SJCRH30 (cell line): ENCODE results near the gene THAP4. TPM values are rescaled to one million over a fixed set of nuclear protein-coding genes. Genes with fewer than 3 reads are reported as not detected.
"Not testable (repeated sequence)": the region's sequence is repeated elsewhere in the genome, so short reads cannot be mapped to it uniquely, and the experiment has no call there.

Experiments used
- DNase-seq, 2 experiments: peaks; one replicate each; pipeline ENCODE4 v3.0.0-alpha.2; 2015 to 2020
- H3K27ac ChIP-seq: fragments of 250-450 bp; sonication (Bioruptor Pico); 2 replicates; pipeline ENCODE4 v1.5.1; 2020; ENCODE audit warnings: mild to moderate bottlenecking, moderate library complexity
- H3K27me3 ChIP-seq: fragments of 250-450 bp; sonication (Bioruptor Pico); 2 replicates; pipeline ENCODE4 v1.5.1; 2020; ENCODE audit warnings: mild to moderate bottlenecking, moderate library complexity
- H3K36me3 ChIP-seq: fragments of 250-450 bp; sonication (Bioruptor Pico); 2 replicates; pipeline ENCODE4 v1.5.1; 2020; ENCODE audit warnings: mild to moderate bottlenecking, moderate library complexity
- H3K4me1 ChIP-seq: fragments of 250-450 bp; sonication (Bioruptor Pico); 2 replicates; pipeline ENCODE4 v1.5.1; 2020; ENCODE audit warnings: mild to moderate bottlenecking, moderate library complexity
- H3K4me3 ChIP-seq: fragments of 250-450 bp; sonication (Bioruptor Pico); 2 replicates; pipeline ENCODE4 v1.5.1; 2020; ENCODE audit warnings: mild to moderate bottlenecking, moderate library complexity
- H3K9me3 ChIP-seq: fragments of 250-450 bp; sonication (Bioruptor Pico); replicated peaks from 2 replicates; pipeline ENCODE4 v1.5.1; 2020; ENCODE audit warnings: mild to moderate bottlenecking, moderate library complexity
- total RNA-seq: library from RNA; depleted of rRNA; stranded (reverse); fragments of >200 nt; shearing (Covaris generic); gene quantifications from 2 replicates; pipeline ENCODE4 v1.2.3, GENCODE V29; 2014

The THAP4 gene
- total RNA-seq, 1 experiment from 2014 or later: 48.9 TPM

DNA sequence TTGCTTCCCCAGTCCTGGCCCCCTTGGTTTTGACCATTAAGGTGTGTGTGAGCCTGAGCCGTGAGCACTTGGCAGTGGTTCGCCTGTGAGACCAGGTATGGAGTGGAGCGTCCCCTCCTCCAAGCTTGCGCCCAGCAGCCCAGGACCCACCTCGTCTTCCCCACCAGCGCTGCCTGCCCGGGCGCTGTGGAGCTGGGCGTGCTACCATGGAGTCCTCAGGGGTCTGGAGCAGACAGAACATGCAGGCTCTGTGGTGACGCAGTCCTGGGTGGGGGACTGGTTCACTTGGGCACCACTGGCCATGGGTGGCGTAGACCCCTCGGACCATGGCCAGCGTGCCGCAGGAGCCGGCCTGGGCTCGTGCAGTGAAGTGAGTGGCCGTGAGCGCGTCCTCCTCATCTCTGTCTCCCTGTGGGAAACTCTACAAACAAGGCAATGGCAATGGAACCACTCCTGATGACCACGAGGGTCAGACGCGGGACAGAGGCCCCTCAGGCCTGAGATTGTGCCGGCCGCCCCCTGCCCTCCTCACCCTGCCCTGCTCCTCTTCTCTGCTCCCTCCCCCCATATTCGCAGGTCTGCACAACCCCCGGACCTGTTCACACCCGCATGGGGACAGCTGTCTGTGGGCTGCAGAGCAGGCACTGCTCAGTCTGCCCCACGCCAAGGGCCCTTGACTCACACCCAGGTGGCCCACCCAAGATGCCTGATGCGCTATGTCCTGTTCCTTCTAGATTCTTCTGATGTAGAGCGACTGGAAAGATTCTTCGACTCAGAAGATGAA is 34.7 kb upstream of the THAP4 start:
- Histone ChIP-seq H3K27me3 (no peaks in the 10 kb centered on the region), H3K36me3 (peaks cover 10% of the 10 kb centered on the region), H3K9me3 (no peaks in the 10 kb centered on the region)

GRCh38 chr2:241670333-241671110 is 33.6 kb upstream of the THAP4 start:
- H3K9me3 ChIP-seq: no peaks in the 10 kb centered on the region
- H3K36me3 ChIP-seq: peaks cover 3% of the 10 kb centered on the region; the same call in 1 of the 2 replicates

More for the DNA sequence above, 34.7 kb upstream of the THAP4 start:
- no peak overlapping the region for H3K27ac ChIP-seq
- H3K4me1 ChIP-seq: peaks cover 5% of the 10 kb centered on the region
- no peak overlapping the region for H3K4me3 ChIP-seq
- no peak for DNase-seq

DNA sequence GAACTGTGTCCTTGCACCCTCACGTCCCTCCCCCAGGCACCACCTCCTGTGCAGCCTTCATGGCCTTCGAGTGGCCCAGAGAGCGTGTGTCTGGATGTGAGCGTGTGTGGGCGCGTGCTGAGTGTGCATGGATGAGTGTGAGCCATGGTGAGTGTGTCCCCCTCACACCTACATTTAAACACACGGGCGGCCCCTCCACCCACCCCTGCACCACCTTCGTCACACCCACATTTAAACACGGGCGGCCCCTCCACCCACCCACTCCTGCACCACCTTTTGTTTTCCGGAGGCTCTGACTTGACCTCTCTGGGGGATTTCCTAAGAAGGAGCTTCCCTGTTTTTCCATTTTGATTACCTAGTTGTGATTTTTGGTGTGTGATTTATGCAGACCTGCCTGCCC is 31.9 kb upstream of the THAP4 start:
- peaks cover 20% of the 10 kb centered on the region for H3K4me1 ChIP-seq
- H3K9me3 ChIP-seq: no peaks in the 10 kb centered on the region
- no peak overlapping the region for H3K27ac ChIP-seq
- no peaks in the 10 kb centered on the region for H3K27me3 ChIP-seq
- H3K4me3 ChIP-seq: no peak overlapping the region
- no peaks in the 10 kb centered on the region for H3K36me3 ChIP-seq
- no peak for DNase-seq

More at GRCh38 chr2:241670333-241671110, 33.6 kb upstream of the THAP4 start:
- H3K27me3 ChIP-seq: no peaks in the 10 kb centered on the region
- H3K4me1 ChIP-seq: peaks cover 17% of the 10 kb centered on the region
- H3K4me3 ChIP-seq: no peak overlapping the region
- H3K27ac ChIP-seq: no peak overlapping the region
- no peak for DNase-seq

DNA sequence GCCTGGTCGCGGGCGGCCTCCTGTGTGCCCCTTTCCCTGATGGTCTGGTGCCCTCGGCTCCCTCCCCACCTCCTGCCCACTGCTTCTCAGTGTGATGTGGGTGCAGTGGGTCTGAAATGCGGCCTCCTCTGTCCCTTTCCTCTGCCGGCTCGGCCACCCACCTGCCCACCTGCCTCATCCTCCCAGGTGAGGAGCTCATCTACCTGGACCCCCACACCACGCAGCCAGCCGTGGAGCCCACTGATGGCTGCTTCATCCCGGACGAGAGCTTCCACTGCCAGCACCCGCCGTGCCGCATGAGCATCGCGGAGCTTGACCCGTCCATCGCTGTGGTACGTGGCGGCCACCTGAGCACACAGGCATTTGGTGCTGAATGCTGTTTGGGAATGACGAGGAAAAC is 31.4 kb upstream of the THAP4 start:
- H3K27me3 ChIP-seq: no peaks in the 10 kb centered on the region
- H3K9me3 ChIP-seq: no peaks in the 10 kb centered on the region
- peaks cover 20% of the 10 kb centered on the region for H3K4me1 ChIP-seq
- H3K4me3 ChIP-seq: no peak overlapping the region
- no peak for DNase-seq
- H3K36me3 ChIP-seq: no peaks in the 10 kb centered on the region
- no peak overlapping the region for H3K27ac ChIP-seq

DNA sequence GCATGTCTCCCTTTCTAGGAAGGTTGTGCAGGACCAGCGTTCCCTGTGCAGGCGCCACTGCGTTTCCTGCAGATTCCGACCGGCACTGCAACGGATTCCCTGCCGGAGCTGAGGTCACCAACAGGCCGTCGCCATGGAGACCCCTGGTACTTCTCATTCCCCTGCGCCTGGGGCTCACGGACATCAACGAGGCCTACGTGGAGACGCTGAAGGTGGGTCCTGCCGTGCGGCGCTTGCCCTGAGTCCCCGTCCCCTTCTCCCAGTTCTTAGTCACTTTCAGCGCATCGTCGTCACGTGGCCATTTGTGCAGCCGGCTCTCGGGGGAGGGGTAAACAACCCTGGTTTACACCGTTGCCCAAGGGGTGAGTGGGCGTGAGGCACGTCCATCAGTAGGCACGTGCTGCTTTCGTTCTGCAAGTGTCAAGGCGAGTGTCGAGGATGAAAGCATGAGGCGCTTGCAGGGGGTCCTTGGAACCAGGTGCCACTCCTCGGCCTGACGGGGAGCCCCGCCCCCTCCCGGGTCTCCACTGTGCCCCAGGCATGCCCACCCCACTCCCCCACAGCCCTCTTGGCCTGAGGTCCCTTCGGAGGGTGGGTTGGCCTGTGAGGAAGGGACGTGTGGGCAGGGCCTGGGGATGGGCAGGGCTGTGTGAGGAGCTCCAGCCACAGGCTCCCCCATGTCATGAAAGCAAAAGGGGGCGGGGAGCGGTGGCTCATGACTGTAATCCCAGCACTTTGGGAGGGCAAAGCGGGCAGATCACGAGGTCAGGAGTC is 29.9 kb upstream of the THAP4 start:
- Histone ChIP-seq H3K36me3 (no peaks in the 10 kb centered on the region), H3K4me3 (no peak overlapping the region; the same call in 1 of the 2 replicates), H3K27ac (no peak overlapping the region), H3K27me3 (no peaks in the 10 kb centered on the region), H3K4me1 (peaks cover 20% of the 10 kb centered on the region), H3K9me3 (no peaks in the 10 kb centered on the region)
- DNase-seq: peak; percentile 68 to 71

DNA sequence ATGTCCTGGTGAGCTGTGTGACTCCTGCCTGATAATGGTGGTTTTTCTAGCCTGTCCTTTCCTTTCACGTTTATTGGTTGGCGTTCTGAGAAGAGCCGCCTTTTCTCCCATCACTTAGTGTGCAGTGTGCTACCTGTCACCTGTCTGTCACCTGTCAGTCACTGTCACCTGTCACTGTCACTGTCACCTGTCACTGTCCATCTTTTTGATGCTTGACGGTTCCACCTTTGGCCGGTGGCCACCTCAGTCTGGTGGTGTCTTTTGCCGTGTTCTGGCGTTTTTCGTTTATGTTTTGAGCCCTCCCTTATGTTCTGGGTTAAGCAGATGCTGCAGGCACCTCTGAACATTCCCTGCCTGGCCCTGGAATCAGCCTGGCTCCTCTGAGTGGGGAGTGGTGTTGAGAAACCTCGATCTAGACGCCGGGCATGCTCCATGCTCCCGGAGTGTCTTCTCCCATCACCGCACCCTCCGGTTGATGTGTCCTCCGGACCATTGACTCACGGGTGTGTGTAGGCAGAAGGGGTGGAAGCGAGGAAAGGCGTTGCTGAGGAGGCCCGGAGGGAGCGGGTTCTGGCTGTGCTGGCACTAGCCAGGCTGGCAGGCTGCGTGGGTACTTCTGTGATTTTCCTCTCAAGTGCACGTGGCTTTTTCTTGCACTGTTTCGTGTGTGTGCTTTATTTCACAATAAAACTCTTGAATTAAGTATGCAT is 28.9 kb upstream of the THAP4 start:
- Histone ChIP-seq H3K4me3 (peak overlapping the region; percentile 28), H3K9me3 (no peaks in the 10 kb centered on the region), H3K4me1 (peaks cover 20% of the 10 kb centered on the region), H3K36me3 (no peaks in the 10 kb centered on the region), H3K27me3 (no peaks in the 10 kb centered on the region), H3K27ac (peak overlapping the region; percentile 86)
- peak in 1 of 2 experiments; percentile 35 for DNase-seq

DNA sequence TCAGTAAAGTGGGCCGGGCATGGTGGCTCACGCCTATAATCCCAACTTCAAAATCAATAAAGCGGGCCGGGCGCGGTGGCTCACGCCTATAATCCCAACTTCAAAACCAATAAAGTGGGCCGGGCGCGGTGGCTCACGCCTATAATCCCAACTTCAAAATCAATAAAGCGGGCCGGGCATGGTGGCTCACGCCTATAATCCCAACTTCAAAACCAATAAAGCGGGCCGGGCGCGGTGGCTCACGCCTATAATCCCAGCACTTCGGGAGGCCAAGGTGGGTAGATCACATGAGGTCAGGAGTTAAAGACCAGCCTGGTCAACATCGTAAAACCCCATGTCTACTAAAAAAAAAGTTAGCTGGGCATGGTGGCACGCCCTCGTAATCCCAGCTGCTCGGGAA is 25.8 kb upstream of the THAP4 start:
- H3K27ac ChIP-seq, H3K9me3 ChIP-seq, DNase-seq, H3K4me3 ChIP-seq, H3K27me3 ChIP-seq: not testable (repeated sequence)
- H3K36me3 ChIP-seq: peaks cover 14% of the 10 kb centered on the region
- H3K4me1 ChIP-seq: peaks cover 20% of the 10 kb centered on the region

DNA sequence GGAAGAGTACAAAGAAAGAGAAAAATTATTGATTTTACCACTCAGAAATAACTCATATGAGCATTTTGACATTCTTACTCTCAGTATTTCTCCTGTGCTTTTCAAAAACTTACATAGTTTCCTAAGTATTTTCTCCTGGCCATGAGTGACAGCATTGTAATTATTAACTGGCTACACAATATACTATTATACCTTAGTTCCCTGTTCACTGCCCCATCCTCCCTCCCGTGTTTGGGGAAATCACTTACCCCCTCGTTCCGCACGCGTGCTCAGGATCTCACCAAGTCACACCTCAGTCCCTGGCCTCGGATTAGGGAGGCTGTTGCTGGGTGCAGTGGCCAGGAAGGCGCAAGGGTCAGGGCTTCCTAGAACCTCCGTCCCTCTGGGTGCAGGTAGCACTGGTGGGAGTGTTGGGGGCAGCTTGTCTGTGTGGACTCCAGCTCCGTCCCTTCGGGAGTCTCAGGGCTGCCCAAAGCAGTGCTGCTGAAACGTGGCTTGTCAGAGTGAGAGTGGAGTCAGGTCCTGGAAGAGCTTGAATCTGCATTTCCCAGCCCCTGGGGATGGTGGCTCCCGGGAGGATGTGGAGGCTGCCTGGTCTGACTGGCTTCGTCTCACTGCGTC is 23.7 kb upstream of the THAP4 start:
- peaks cover 24% of the 10 kb centered on the region for H3K36me3 ChIP-seq
- no peak for DNase-seq
- peaks cover 6% of the 10 kb centered on the region; the same call in 1 of the 2 replicates for H3K4me1 ChIP-seq
- no peak overlapping the region for H3K27ac ChIP-seq
- H3K4me3 ChIP-seq: no peak overlapping the region
- H3K9me3 ChIP-seq: no peaks in the 10 kb centered on the region
- no peaks in the 10 kb centered on the region for H3K27me3 ChIP-seq

- Histone ChIP-seq H3K4me3 (no peak overlapping the region), H3K4me1 (no peaks in the 10 kb centered on the region), H3K36me3 (peaks cover 31% of the 10 kb centered on the region), H3K9me3 (no peaks in the 10 kb centered on the region), H3K27ac (no peak overlapping the region), H3K27me3 (no peaks in the 10 kb centered on the region)
- peak; percentile 58 to 75 for DNase-seq
Observed at GRCh38 chr2:241659150-241659739, 22.3 kb upstream of the THAP4 start.

GRCh38 chr2:241658296-241658695 is 21.3 kb upstream of the THAP4 start:
- no peak for DNase-seq
- H3K36me3 ChIP-seq: peaks cover 33% of the 10 kb centered on the region
- H3K27ac ChIP-seq: no peak overlapping the region
- H3K9me3 ChIP-seq: no peaks in the 10 kb centered on the region
- no peak overlapping the region for H3K4me3 ChIP-seq
- H3K4me1 ChIP-seq: no peaks in the 10 kb centered on the region
- no peaks in the 10 kb centered on the region for H3K27me3 ChIP-seq

- no peaks in the 10 kb centered on the region for H3K9me3 ChIP-seq
- H3K27ac ChIP-seq: no peak overlapping the region
- peaks cover 37% of the 10 kb centered on the region for H3K36me3 ChIP-seq
- DNase-seq: no peak
- H3K27me3 ChIP-seq: no peaks in the 10 kb centered on the region
- no peaks in the 10 kb centered on the region for H3K4me1 ChIP-seq
- H3K4me3 ChIP-seq: no peak overlapping the region
Observed at GRCh38 chr2:241657786-241658254, 20.9 kb upstream of the THAP4 start.

GRCh38 chr2:241656190-241656741 is 19.3 kb upstream of the THAP4 start:
- no peak overlapping the region for H3K4me3 ChIP-seq
- no peaks in the 10 kb centered on the region for H3K27me3 ChIP-seq
- H3K27ac ChIP-seq: no peak overlapping the region
- H3K9me3 ChIP-seq: no peaks in the 10 kb centered on the region
- peaks cover 48% of the 10 kb centered on the region for H3K36me3 ChIP-seq
- no peak for DNase-seq
- H3K4me1 ChIP-seq: no peaks in the 10 kb centered on the region

- H3K27me3 ChIP-seq: no peaks in the 10 kb centered on the region
- H3K27ac ChIP-seq: no peak overlapping the region
- H3K4me3 ChIP-seq: no peak overlapping the region
- H3K9me3 ChIP-seq: no peaks in the 10 kb centered on the region
- H3K36me3 ChIP-seq: peaks cover 51% of the 10 kb centered on the region
- no peaks in the 10 kb centered on the region for H3K4me1 ChIP-seq
- DNase-seq: no peak
Observed at GRCh38 chr2:241655516-241656189, 18.7 kb upstream of the THAP4 start.
